SU-DHL-6 (cell line): ENCODE data around the gene KCTD7.

Experiments
- H2AFZ ChIP-seq: fragments of 200-600 bp; sonication (generic); 2 replicates; pipeline ENCODE4 v1.6.1; 2014; ENCODE audit warnings: low read depth, mild to moderate bottlenecking, moderate library complexity, mixed read lengths, antibody characterized with exemption, low read length; ENCODE audit not compliant: severe bottlenecking
- H3F3A ChIP-seq: fragments of 200-600 bp; shearing (Covaris generic); 2 replicates; pipeline ENCODE4 v1.6.0; 2016; ENCODE audit warnings: antibody characterized with exemption, mild to moderate bottlenecking; ENCODE audit not compliant: insufficient read depth
- H3K27ac ChIP-seq: fragments of 200-600 bp; sonication (generic); 2 replicates; pipeline ENCODE4 v1.5.1; 2016; ENCODE audit warnings: low read depth, mild to moderate bottlenecking, low read length, moderate library complexity, mixed read lengths
- H3K27me3 ChIP-seq: fragments of 200-600 bp; sonication (generic), shearing (Covaris generic); 2 replicates; pipeline ENCODE4 v1.6.0; 2014; ENCODE audit warnings: mild to moderate bottlenecking, low read length
- H3K36me3 ChIP-seq: fragments of 200-600 bp; sonication (generic); 2 replicates; pipeline ENCODE4 v1.6.1; 2014; ENCODE audit warnings: mild to moderate bottlenecking, low read length, mixed read lengths
- H3K4me2 ChIP-seq: fragments of 300-600, 200-600 bp; shearing (Covaris generic), sonication (generic); 2 replicates; pipeline ENCODE4 v1.6.0; 2014; ENCODE audit warnings: low read length, low read depth, mild to moderate bottlenecking; ENCODE audit not compliant: poor library complexity, severe bottlenecking
- H3K4me3 ChIP-seq: fragments of 200-600 bp; sonication (generic); 2 replicates; pipeline ENCODE4 v1.5.1; 2014; ENCODE audit warnings: antibody characterized with exemption, low read length, mild to moderate bottlenecking, mixed read lengths; ENCODE audit not compliant: insufficient read depth, poor library complexity, severe bottlenecking
- H3K79me2 ChIP-seq: fragments of 200-600 bp; sonication (generic); 2 replicates; pipeline ENCODE4 v1.6.1; 2014; ENCODE audit warnings: mild to moderate bottlenecking, low read length, moderate library complexity; ENCODE audit not compliant: insufficient read depth
- H3K9ac ChIP-seq: fragments of 200-600 bp; sonication (generic); 2 replicates; pipeline ENCODE4 v1.7.0; 2014; ENCODE audit warnings: mild to moderate bottlenecking, low read length
- H3K9me2 ChIP-seq: fragments of 200-600 bp; sonication (generic); replicated peaks from 2 replicates; pipeline ENCODE4 v1.6.1; 2014; ENCODE audit warnings: low read length; ENCODE audit not compliant: insufficient read depth
- H3K9me3 ChIP-seq: fragments of 200-600 bp; sonication (generic); 2 replicates; pipeline ENCODE4 v1.6.1; 2014; ENCODE audit warnings: low read length, mixed read lengths; ENCODE audit not compliant: insufficient read depth
- H4K20me1 ChIP-seq: fragments of 200-600 bp; sonication (generic); 2 replicates; pipeline ENCODE4 v1.6.1; 2014; ENCODE audit warnings: low read depth, mild to moderate bottlenecking, antibody characterized with exemption, low read length, moderate library complexity, mixed read lengths
- EZH2phosphoT487 ChIP-seq: fragments of 200-600 bp; sonication (generic), shearing (Covaris generic); conservative IDR thresholded peaks from 2 replicates; pipeline ENCODE4 v1.6.1; 2018; ENCODE audit warnings: mild to moderate bottlenecking, antibody characterized with exemption, low read length, moderate library complexity, mixed read lengths
- TF ChIP-seq, protein P1 (sequence below): fragments of 200-600 bp; sonication (generic); IDR thresholded peaks from one replicate; pipeline ENCODE4 v1.5.1; 2017; ENCODE audit warnings: antibody characterized with exemption, mild to moderate bottlenecking, low read length, moderate library complexity; ENCODE audit not compliant: insufficient read depth, poor library complexity, severe bottlenecking

KCTD7 gene

DNA sequence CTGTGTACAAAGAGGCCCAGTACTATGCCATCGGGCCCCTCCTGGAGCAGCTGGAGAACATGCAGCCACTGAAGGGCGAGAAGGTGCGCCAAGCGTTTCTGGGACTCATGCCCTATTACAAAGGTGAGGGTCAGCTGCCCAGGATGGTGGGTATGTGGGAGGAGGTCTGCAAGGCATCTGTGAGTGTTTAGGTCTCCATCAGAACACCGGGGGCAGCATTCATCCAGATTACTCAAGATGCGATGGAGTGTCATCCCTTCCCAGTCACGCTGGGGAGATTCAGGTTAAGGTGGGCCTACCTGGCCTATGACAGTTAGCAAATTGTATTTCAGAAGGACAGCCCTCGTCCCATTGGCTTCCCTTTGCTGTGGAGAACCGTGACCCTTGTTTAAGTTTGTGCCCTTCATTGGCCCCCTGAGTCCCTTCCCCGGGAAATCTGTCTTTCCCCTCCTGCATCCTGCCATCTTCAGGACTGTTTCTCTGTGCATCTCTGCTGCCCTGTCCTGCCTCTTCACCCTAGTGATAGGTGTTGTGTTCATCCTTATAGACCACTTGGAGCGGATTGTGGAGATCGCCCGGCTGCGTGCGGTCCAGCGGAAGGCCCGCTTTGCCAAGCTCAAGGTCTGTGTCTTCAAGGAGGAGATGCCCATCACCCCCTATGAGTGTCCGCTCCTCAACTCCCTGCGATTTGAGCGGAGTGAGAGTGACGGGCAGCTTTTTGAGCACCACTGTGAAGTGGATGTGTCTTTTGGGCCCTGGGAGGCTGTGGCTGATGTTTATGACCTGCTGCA is 9.8 kb downstream of the KCTD7 start:
- Histone ChIP-seq H3K4me2 (no peak overlapping the region), H3K27ac (no peak overlapping the region), H3K4me3 (no peak overlapping the region), H4K20me1 (no peaks in the 10 kb centered on the region), H3K79me2 (no peaks in the 10 kb centered on the region; the same call in 1 of the 2 replicates), H3F3A (peaks cover 11% of the 10 kb centered on the region), H3K9me3 (no peaks in the 10 kb centered on the region), H3K36me3 (no peaks in the 10 kb centered on the region; the same call in 1 of the 2 replicates), H2AFZ (no peak overlapping the region), H3K9me2 (no peaks in the 10 kb centered on the region), H3K27me3 (no peaks in the 10 kb centered on the region), H3K9ac (no peak overlapping the region)
- no peak for TF ChIP-seq EZH2phosphoT487
- TF ChIP-seq, protein P1, sequence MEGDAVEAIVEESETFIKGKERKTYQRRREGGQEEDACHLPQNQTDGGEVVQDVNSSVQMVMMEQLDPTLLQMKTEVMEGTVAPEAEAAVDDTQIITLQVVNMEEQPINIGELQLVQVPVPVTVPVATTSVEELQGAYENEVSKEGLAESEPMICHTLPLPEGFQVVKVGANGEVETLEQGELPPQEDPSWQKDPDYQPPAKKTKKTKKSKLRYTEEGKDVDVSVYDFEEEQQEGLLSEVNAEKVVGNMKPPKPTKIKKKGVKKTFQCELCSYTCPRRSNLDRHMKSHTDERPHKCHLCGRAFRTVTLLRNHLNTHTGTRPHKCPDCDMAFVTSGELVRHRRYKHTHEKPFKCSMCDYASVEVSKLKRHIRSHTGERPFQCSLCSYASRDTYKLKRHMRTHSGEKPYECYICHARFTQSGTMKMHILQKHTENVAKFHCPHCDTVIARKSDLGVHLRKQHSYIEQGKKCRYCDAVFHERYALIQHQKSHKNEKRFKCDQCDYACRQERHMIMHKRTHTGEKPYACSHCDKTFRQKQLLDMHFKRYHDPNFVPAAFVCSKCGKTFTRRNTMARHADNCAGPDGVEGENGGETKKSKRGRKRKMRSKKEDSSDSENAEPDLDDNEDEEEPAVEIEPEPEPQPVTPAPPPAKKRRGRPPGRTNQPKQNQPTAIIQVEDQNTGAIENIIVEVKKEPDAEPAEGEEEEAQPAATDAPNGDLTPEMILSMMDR = no peak

DNA sequence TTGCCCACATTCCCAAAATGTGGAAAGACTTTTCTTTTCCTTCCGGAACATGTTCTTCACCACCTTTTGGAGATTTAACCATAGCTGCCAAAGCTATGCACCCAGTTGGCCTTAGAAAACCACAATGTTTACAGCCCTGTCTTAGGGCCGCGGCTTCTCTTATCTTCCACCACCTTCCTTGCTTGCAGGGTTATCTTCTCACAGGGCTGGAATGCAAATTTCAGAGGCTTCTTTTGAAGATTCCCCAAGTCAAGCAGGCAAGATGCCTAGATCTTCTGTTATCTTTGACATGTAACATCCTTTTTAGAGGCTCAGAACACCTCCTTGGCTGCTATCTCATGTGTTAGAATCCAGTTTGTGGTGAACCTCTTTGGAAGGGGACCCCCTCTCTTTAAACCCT is 11.1 kb downstream of the KCTD7 start:
- Histone ChIP-seq H2AFZ (no peak overlapping the region), H4K20me1 (no peaks in the 10 kb centered on the region), H3K36me3 (no peaks in the 10 kb centered on the region; the same call in 1 of the 2 replicates), H3K27me3 (no peaks in the 10 kb centered on the region), H3K4me2 (no peak overlapping the region), H3K4me3 (no peak overlapping the region), H3K9ac (no peak overlapping the region), H3K9me3 (no peaks in the 10 kb centered on the region), H3K79me2 (no peaks in the 10 kb centered on the region), H3F3A (peaks cover 4% of the 10 kb centered on the region), H3K27ac (no peak overlapping the region), H3K9me2 (no peaks in the 10 kb centered on the region)
- TF ChIP-seq, protein P1 = no peak
- no peak for TF ChIP-seq EZH2phosphoT487

DNA sequence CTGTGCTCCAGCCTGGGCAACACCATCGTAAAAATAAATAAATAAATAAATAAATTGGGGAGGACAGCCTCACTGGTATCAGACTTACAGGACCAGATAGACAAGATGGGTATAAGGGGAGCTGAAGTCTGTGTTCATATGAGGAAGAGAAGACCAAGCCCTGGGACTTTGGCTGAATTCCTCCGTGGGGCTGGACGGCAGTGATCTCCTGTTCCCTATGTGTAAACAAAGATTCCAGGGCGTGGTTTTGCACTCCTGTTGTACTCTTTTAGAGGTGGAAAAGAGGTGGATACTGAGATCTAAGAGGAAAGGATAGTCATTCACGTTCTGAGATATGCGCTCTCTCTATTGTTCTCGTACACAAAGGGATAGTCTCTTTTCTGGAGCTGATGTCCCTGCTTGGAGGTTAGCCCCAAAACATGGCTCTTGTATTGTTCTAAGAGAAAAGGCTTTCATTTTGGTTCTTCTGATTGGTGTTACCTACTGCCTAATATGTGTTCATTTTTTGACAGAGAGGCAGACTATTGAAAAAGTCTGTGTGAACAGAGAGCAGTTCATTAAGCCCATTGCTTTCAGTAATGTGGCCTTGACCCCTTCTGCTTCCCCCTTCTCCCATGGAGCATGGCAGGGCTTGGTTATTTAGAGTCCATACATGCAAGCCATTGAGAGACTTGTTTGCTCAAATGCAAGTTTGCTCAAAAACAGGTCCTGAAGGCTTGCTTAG is 12.3 kb downstream of the KCTD7 start:
- Histone ChIP-seq H3K4me2 (no peak overlapping the region), H3K36me3 (no peaks in the 10 kb centered on the region; the same call in 1 of the 2 replicates), H2AFZ (no peak overlapping the region), H3K4me3 (no peak overlapping the region), H3F3A (no peaks in the 10 kb centered on the region), H3K79me2 (no peaks in the 10 kb centered on the region), H3K9ac (no peak overlapping the region), H3K27me3 (no peaks in the 10 kb centered on the region), H3K27ac (no peak overlapping the region), H3K9me3 (no peaks in the 10 kb centered on the region), H4K20me1 (no peaks in the 10 kb centered on the region), H3K9me2 (no peaks in the 10 kb centered on the region)
- TF ChIP-seq EZH2phosphoT487 = no peak
- TF ChIP-seq, protein P1 = no peak
